Mammary epithelial cell (primary cell): Measurements from ENCODE around the gene SYTL3.

Source experiments
- EZH2 ChIP-seq: IDR thresholded peaks from 2 replicates; pipeline ENCODE4 v1.6.1; 2012; ENCODE audit warnings: low read length, inconsistent platforms, borderline replicate concordance
- TF ChIP-seq, protein P1 (sequence below), 2 donors: IDR thresholded peaks in 1 of 2; conservative IDR thresholded peaks in 1 of 2; 2 replicates each; pipeline ENCODE4 v1.5.1; 2011 to 2012; ENCODE audit warnings: inconsistent platforms in 2 of 2, low read length in 2 of 2, mild to moderate bottlenecking in 2 of 2, control low read depth in 1 of 2, low read depth in 1 of 2; ENCODE audit not compliant: insufficient read depth in 1 of 2; ENCODE audit errors: extremely low read depth in 1 of 2

- TF ChIP-seq, protein P1, sequence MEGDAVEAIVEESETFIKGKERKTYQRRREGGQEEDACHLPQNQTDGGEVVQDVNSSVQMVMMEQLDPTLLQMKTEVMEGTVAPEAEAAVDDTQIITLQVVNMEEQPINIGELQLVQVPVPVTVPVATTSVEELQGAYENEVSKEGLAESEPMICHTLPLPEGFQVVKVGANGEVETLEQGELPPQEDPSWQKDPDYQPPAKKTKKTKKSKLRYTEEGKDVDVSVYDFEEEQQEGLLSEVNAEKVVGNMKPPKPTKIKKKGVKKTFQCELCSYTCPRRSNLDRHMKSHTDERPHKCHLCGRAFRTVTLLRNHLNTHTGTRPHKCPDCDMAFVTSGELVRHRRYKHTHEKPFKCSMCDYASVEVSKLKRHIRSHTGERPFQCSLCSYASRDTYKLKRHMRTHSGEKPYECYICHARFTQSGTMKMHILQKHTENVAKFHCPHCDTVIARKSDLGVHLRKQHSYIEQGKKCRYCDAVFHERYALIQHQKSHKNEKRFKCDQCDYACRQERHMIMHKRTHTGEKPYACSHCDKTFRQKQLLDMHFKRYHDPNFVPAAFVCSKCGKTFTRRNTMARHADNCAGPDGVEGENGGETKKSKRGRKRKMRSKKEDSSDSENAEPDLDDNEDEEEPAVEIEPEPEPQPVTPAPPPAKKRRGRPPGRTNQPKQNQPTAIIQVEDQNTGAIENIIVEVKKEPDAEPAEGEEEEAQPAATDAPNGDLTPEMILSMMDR (conservative IDR thresholded peaks at IDR 0.05 in 1 of 2, IDR thresholded peaks at IDR 0.05 in 1 of 2; ENCODE audit: extremely low read depth in 1 of 2, insufficient read depth in 1 of 2, low read depth in 1 of 2, low read length in 2 of 2), result no peak
- no peak for TF ChIP-seq EZH2
Measured at GRCh38 chr6:158780988-158781691, 131.3 kb downstream of the SYTL3 start.
